Fibroblast of skin of back (primary cell): ENCODE measurements around the gene COX6B2. TPM values are rescaled to one million over a fixed set of nuclear protein-coding genes. Genes with fewer than 3 reads are reported as not detected.
"Not testable (repeated sequence)": the region's sequence is repeated elsewhere in the genome, so short reads cannot be mapped to it uniquely, and the experiment has no call there.

Source experiments
- DNase-seq: peaks from one replicate; pipeline ENCODE4 v3.0.0-alpha.2; 2013
- polyA plus RNA-seq, 2 experiments: library from polyadenylated mRNA; unstranded; fragments of 120-200 nt; gene quantifications; one replicate each; pipeline ENCODE4 v1.2.1, GENCODE V29; 2013; ENCODE audit not compliant: insufficient read length in 2 of 2

The COX6B2 gene, protein sequence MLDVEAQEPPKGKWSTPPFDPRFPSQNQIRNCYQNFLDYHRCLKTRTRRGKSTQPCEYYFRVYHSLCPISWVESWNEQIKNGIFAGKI
- 0.51 TPM for polyA plus RNA-seq (2013, experiment 1 of 2; ENCODE audit: insufficient read length)
- 0.08 TPM for polyA plus RNA-seq (2013, experiment 2 of 2; ENCODE audit: insufficient read length)

- no peak for DNase-seq
These were observed at the start of gene COX6B2 for GRCh38 chr19:55354698-55355212. COX6B2 (minus strand) TSS chr19:55354719; CDS start chr19:55354521, 198 bp downstream.

- no peak for DNase-seq
These were observed 48.0 kb upstream of the COX6B2 start for GRCh38 chr19:55402509-55402908.

DNA sequence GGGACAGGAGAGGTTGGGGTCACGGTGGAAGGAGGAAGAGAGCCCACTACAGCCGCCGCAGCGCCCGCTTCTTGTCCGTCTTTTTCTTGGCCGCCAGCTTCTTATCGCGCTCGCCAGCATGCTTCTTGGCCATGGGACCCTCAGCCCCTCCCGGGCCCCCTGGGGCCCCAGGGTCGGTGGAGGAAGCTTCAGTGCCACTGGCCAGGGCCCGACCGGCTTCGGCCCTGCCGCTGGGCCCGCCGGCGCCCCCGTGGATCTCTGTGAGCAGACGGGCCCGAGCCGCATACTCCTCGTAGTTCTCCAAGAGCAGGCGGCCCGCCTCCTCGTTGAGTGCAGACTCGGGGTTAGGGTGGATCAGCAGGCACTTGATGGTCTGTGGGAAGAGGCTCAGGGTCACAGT is 46.9 kb upstream of the COX6B2 start:
- DNase-seq = not testable (repeated sequence)

DNA sequence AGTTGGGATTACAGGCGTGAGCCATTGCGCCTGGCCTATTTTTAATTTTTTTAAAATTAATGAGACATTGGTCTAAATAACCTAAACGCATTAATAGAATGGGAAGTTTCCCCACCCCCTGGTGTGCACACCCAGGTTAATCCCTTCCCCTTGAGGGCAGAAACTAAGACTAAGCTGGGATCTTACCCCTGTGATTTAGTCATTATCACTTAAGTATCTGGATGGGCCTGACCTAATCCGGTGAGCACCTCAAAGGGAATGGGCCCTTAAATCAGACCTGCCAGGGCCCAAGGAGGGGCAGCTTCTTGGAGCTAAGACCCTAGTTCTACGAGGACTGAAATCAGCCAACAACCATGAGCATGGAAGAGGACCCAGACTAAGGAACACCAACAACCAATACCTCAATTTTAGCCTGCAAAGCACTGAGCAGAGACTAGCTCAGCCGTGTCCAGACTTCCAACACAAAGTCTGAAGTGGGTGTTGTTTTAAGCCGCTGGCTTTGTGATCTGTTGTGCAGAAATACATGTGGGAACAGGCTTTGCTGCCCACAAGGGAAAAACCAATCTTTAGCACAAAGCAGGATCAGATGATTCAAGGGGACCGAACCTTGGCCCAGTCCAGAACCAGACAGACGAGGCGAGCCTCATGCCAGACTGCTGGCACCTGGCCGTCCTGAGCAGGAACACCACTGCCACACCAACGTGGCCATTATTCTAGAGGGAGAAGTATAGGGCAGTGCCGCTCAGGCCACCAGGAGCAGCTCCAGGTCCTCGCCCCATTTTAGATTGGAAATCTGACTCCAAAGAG is 46.0 kb upstream of the COX6B2 start:
- DNase-seq = no peak

DNA sequence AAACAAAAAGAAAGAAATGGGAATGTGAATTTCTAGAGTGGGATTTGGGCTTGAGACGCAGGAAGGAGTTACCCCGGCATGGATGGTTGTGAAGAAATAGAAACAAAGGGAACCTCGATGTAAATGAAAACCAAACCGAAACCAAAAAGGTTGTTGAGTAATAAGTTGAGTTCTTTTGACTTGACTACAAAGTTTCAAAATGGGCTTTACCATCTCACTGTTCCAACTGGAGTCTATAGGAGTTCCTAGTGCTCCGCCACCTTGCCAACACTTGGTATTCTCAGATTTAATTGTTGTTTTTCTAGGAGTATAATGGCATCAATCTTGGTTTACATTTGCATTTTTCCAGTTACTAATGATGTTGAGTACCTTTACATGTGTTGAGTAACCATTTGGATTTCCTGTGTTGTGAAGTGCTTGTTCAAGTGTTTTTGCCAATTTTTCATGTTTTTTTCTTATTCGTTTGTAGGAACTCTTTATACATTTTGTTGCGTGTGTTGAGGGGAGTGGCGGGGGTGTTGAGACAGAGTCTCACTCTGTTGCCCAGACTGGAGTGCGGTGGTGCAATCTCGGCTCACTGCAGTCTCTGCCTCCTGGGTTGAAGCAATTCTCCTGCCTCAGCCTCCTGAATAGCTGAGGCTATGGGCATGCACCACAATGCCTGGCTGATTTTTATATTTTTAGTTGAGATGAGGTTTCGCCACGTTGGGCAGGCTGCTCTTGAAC is 43.8 kb upstream of the COX6B2 start:
- no peak for DNase-seq

DNA sequence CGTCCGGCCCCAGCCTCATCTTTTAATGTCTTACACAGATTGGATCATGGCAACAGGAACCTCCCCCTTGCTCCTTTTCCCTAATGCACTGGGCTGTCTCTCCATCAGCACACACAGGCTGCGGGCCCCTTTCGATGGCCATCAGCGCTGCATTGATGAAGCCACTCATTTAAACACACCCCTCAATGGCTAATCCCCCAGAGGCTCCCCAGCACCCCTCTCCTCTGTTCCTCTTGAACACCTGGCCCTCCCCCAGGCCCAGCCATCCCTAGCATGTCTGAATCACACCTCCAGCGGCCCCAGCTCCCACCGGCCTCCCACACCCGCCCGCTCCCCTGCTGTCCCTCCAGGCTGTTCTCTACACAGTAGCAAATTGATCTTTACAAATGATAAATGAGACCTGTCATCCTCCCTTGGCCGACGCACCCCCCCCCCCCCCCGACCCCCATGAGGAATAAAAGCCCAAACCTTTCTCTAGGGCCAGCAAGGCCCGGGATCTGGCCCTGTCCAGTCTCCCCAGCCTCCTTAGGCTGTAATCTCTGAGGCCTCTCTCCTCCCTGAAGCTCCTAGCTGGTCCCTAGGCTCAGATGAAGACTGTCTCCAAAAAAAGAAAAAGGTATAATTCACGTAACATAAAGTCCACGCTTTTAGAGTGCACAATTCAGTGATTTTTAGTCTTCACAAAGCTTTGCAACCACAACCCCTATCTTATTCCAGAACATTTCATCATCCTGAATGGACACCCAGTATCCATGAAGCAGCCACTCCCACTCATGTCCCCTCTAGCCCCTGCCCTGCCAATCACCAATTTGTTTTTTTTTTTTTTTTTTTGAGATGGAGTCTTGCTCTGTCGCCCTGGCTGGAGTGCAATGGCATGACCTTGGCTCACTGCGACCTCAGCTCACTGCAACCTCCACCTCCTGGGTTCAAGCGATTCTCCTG is 38.6 kb upstream of the COX6B2 start:
- DNase-seq = no peak

GRCh38 chr19:55391702-55392615 is 37.4 kb upstream of the COX6B2 start:
- DNase-seq = no peak

DNA sequence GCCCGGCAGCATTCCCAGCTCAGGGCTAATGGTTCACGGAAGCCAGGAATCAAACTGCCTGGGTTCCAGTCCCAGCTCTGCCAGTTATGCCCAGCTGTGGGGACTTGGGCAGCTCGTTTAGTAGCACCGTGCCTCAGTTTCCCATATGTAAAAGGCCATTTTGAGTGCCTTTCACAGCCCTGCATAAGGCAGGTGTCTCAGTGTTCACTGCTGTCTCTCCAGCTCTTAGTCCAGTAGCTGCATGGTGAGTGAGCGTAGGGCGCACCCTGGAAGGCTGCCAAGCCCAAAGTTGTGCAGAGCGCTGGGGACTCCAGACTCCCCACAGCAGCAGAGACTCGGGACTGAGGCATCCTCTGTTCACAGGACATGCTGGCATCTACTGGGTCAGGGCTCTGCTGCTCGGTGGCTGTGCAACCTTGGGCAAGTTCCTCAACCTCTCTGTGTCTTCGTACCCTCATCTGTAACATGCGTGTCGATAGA is 36.7 kb upstream of the COX6B2 start:
- no peak for DNase-seq

- DNase-seq = no peak
These were observed 36.0 kb upstream of the COX6B2 start for GRCh38 chr19:55390461-55390880.

- no peak for DNase-seq
These were observed 35.1 kb upstream of the COX6B2 start for GRCh38 chr19:55389386-55390317.

DNA sequence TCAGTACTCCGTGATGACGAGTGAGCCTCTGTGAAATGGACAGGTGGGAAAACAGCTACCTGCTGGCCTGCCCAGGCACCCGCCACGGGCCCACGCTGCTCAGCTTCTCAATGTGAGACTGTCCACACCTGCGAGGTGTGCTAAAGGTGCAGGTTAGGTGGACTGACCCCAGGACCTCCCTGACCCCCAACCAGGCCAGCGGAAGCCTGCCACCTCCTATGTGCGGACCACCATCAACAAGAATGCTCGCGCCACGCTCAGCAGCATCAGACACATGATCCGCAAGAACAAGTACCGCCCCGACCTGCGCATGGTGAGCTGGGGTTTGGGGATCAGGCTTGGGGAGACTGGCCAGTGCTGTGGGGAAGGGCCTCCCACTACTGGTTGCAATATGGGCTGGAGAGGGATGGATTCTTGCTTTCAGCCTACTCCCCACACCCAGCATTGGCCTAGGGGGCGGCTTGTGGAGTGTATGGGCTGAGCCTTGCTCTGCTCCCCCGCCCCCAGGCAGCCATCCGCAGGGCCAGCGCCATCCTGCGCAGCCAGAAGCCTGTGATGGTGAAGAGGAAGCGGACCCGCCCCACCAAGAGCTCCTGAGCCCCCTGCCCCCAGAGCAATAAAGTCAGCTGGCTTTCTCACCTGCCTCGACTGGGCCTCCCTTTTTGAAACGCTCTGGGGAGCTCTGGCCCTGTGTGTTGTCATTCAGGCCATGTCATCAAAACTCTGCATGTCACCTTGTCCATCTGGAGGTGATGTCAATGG is 33.4 kb upstream of the COX6B2 start:
- DNase-seq = no peak

DNA sequence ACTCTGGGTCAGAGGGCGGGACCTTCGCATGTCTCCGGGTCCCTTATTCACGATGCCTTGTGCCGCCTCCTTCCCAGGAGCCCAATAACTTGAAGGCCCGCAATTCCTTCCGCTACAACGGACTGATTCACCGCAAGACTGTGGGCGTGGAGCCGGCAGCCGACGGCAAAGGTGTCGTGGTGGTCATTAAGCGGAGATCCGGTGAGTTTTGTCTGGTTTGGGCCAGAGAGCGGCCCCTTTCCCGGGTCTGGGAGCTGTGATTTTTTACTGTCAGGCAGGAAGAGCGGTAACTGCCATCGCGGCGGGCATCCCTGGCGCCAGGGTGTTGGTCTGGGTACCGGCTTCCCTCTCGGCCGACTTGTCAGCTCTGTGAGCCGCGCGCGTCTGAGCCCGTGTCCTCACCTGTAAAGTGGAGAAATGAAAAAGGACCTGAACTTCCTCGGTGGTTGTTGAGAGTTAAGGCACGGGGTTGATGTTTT is 32.0 kb upstream of the COX6B2 start:
- no peak for DNase-seq

- peak; percentile 97 for DNase-seq
These were observed 31.4 kb upstream of the COX6B2 start, which contains the start of gene RPL28 for GRCh38 chr19:55385724-55386492. RPL28 (plus strand) TSS chr19:55385932; CDS start chr19:55386358, 426 bp downstream.

DNA sequence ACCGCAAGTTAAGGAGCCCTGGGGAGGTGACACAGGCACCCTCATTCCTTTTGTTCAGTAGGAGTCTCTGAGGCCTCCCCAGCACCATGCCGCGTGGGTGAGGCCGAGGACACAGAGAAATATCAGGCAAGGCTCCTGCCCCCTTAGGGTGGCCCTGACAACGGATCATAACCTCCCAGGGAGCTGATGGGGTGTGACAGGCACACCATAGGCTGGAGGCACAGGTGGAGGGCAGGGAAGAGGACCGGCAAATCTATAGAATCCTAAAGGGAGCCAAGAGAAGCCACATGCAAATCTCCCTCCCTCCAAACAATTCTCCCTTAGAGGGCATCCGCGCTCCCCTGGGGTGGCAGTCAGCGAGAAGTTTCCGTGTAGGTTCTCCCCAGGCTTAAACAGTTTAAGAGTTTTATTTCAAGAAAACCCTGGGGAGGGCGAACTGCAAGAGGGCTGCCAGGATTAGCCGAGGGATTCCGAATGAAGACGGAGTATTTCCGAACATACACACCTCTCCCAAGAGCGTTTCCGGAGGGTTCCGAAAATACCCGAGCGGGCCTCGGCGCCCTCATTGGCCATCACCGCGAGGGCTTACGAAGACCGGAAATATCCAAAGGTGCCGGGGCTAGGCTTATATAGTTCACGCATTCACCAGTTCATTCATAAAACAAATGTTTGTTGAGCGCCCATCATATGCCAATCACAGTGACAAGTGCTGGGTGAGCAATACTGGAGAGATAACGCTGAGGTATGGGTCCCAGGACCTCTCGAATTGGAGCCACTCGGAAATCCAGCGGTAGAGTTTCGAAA is 30.6 kb upstream of the COX6B2 start:
- peak; percentile 95 for DNase-seq

DNA sequence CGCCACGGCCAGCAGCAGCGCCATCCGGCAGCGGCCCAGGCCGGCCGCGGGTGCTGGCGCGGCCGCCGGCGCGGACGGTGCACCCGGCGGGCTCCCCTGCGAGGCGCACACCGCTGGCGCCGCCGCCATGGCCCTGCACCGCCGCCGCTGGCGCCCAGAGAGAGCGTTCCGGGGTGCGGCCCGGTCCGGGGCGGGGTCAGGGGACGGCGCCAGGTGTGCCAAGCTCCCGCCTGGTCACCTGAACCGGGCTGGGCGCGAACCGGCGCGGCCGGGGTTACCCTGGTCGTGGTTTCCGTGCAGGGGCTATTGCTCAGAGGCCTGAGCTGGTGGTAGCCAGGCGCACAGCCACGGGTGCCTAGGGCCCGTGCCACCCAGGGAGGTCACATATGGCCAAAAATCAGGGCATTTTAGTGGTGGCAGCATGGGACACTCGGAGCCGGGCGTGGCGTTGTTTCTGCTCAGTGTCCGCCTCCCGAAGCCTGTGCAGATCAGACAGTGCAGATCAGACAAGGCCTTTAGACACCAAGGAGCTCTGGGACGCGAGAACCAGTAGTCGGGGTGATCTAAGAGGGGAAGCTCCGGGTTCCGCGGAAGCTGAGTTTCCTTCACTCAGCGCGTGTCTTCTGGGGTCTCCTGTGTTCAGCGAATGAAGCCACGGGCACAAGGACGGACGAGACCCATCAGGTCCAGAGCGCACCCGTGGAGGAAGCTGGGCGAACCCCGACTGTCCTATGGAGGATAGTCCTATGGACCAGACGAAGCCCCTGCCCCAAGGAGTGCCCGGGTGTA is 29.8 kb upstream of the COX6B2 start, which contains the start of gene TMEM238:
Gene TMEM238, minus strand, starts transcription at position 162 of the 789 bp plus-strand sequence. Its CDS starts 33 bp downstream, at position 129.
- DNase-seq = no peak
